ENCODE data around the gene RPL36AL. TPM values are rescaled to one million over a fixed set of nuclear protein-coding genes. Genes with fewer than 3 reads are reported as not detected.
A peak's percentile ranks its signal among the peaks of the same experiment; 100 is the strongest.

Gene RPL36AL
- total and polyA plus RNA-seq, 2 donors (not counting 1 experiment from before 2014, with no cell fraction given): 169 to 171 TPM

DNA sequence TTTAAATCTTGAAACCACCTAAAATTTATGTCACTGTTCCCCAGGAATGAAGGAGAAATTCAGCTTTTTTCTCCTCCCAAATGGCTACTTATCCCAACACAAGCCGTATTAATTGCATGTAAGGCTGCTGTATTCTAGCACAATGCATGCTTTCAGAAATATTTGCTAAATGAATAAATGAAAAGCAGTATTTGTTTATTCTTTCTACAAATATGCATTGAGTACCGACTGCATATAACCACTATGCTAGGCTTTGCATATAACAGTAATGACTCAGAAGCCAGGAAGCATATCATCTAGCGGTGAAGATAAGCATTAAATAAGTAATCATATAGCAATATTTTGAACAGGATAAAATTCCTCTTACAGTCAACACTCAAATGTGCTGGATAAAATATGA lies 27.4 kb downstream of the RPL36AL start:
- peaks cover 43% of the 10 kb centered on the region for H3K4me1 Mint-ChIP-seq
- Histone ChIP-seq H4K20me1 (ENCODE audit: control insufficient read depth, insufficient read depth, low read length, poor library complexity, severe bottlenecking) (no peaks in the 10 kb centered on the region), H3K4me3 (ENCODE audit: control extremely low read depth in 1 of 5, extremely low read depth in 1 of 5, insufficient read depth in 1 of 5, low read depth in 2 of 5, low read length in 4 of 5) (no peak overlapping the region), H3K27ac (ENCODE audit: low read length in 2 of 2) (no peak overlapping the region), H3K36me3 (replicated peaks in 1 of 2; ENCODE audit: control extremely low read depth in 1 of 2, control insufficient read depth in 1 of 2, extremely low read depth in 1 of 2, insufficient read depth in 2 of 2, low read length in 1 of 2) (no peaks in the 10 kb centered on the region), H3K4me1 (ENCODE audit: control insufficient read depth in 2 of 2, insufficient read depth in 2 of 2, low read length in 2 of 2) (peaks cover 32 to 40% of the 10 kb centered on the region in 2 donors), H3K4me2 (replicated peaks; ENCODE audit: low read depth, low read length, poor library complexity, severe bottlenecking) (no peak overlapping the region), H3K9me3 (ENCODE audit: control extremely low read depth in 1 of 3, control insufficient read depth in 2 of 3, insufficient read depth in 1 of 3, low read length in 2 of 3) (no peaks in the 10 kb centered on the region), H3K79me2 (ENCODE audit: control insufficient read depth, insufficient read depth, low read length) (peaks cover 8% of the 10 kb centered on the region), H3K9ac (ENCODE audit: low read length) (no peak overlapping the region), H3K27me3 (replicated peaks in 1 of 4; ENCODE audit: control extremely low read depth in 1 of 4, control insufficient read depth in 3 of 4, insufficient read depth in 4 of 4, low read length in 3 of 4) (no peaks in the 10 kb centered on the region), H2AFZ (ENCODE audit: insufficient read depth, low read depth, low read length, poor library complexity, severe bottlenecking) (no peak overlapping the region)
- TF ChIP-seq, protein P1, sequence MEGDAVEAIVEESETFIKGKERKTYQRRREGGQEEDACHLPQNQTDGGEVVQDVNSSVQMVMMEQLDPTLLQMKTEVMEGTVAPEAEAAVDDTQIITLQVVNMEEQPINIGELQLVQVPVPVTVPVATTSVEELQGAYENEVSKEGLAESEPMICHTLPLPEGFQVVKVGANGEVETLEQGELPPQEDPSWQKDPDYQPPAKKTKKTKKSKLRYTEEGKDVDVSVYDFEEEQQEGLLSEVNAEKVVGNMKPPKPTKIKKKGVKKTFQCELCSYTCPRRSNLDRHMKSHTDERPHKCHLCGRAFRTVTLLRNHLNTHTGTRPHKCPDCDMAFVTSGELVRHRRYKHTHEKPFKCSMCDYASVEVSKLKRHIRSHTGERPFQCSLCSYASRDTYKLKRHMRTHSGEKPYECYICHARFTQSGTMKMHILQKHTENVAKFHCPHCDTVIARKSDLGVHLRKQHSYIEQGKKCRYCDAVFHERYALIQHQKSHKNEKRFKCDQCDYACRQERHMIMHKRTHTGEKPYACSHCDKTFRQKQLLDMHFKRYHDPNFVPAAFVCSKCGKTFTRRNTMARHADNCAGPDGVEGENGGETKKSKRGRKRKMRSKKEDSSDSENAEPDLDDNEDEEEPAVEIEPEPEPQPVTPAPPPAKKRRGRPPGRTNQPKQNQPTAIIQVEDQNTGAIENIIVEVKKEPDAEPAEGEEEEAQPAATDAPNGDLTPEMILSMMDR (IDR thresholded peaks at IDR 0.05): no peak
- no peak for TF ChIP-seq EZH2 (IDR thresholded peaks at IDR 0.05; ENCODE audit: borderline replicate concordance, insufficient read depth, low read depth, low read length, poor library complexity, severe bottlenecking)
- DNase-seq (no peak), ATAC-seq (ENCODE audit: low read depth) (no peak)
- H3K4me3 Mint-ChIP-seq: peak overlapping the region; percentile 2
- peak overlapping the region; percentile 46 for H3K27ac Mint-ChIP-seq
- no peaks in the 10 kb centered on the region for H3K9me3 Mint-ChIP-seq (ENCODE audit: insufficient read depth)
- no peaks in the 10 kb centered on the region for H3K27me3 Mint-ChIP-seq
- ChIA-PET POLR2A (interaction anchor here (0.7 to 0.9 kb wide), 2 partner anchors 27 to 42 kb away, joined by 3 to 11 read pairs; partner anchors contain the start of genes DNAAF2, MGAT2 and RPL36AL), CTCF (interaction anchor here (6.8 kb wide), 1 partner anchor 6 kb away, joined by 92 read pairs; the partner anchor contains the start of gene RPS29)
- WGBS (ENCODE audit: insufficient coverage): no CpG with 5 or more reads among the region's 3 CpGs
- intact Hi-C loops (cut with micrococcal nuclease): no loop called here

DNA sequence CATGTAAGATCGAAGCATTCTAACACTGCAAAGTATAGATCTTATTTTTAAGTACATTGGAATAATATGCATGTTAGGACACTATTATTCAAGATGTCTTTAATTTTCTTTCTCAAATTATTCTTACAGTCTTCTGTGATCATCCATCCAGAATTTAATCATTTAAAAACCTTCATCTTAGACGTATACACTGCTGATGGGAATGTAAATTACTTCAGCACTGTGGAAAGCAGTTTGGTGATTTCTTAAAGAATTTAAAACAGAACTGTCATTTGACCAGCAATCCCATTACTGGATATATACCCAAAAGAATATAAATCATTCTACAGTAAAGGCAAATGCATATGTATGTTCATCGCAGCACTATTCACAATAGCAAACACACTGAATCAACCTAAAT lies 31.0 kb downstream of the RPL36AL start:
- H3K79me2 ChIP-seq (ENCODE audit: control insufficient read depth, insufficient read depth, low read length): peaks cover 19% of the 10 kb centered on the region
- CTCF ChIA-PET: interaction anchor here (5.4 kb wide), 1 partner anchor 7 kb away, joined by 92 read pairs; the partner anchor contains the start of gene LRR1
- H2AFZ ChIP-seq (ENCODE audit: insufficient read depth, low read depth, low read length, poor library complexity, severe bottlenecking): no peak overlapping the region
- H3K27ac Mint-ChIP-seq: no peak overlapping the region
- H3K36me3 ChIP-seq (replicated peaks in 1 of 2; ENCODE audit: control extremely low read depth in 1 of 2, control insufficient read depth in 1 of 2, extremely low read depth in 1 of 2, insufficient read depth in 2 of 2, low read length in 1 of 2): peaks cover 0 to 4% of the 10 kb centered on the region in 2 experiments
- no peaks in the 10 kb centered on the region for H3K9me3 Mint-ChIP-seq (ENCODE audit: insufficient read depth)
- H3K9me3 ChIP-seq (ENCODE audit: control extremely low read depth in 1 of 3, control insufficient read depth in 2 of 3, insufficient read depth in 1 of 3, low read length in 2 of 3): no peaks in the 10 kb centered on the region
- H4K20me1 ChIP-seq (ENCODE audit: control insufficient read depth, insufficient read depth, low read length, poor library complexity, severe bottlenecking): peaks cover 16% of the 10 kb centered on the region
- H3K4me1 Mint-ChIP-seq: peaks cover 28% of the 10 kb centered on the region
- POLR2A ChIA-PET: no interaction called here
- DNase-seq (no peak), ATAC-seq (ENCODE audit: low read depth) (no peak)
- H3K9ac ChIP-seq (ENCODE audit: low read length): no peak overlapping the region
- H3K4me3 ChIP-seq (ENCODE audit: control extremely low read depth in 1 of 5, extremely low read depth in 1 of 5, insufficient read depth in 1 of 5, low read depth in 2 of 5, low read length in 4 of 5): no peak overlapping the region
- intact Hi-C loops (cut with micrococcal nuclease): loop anchor here (5.0 to 10.0 kb wide), 2 partner anchors 127 to 945 kb away; partner anchors contain the start of gene MAP4K5
- H3K4me3 Mint-ChIP-seq: no peak overlapping the region
- WGBS (ENCODE audit: insufficient coverage): no CpG with 5 or more reads among the region's 3 CpGs
- H3K27me3 Mint-ChIP-seq: no peaks in the 10 kb centered on the region
- peaks cover 17 to 18% of the 10 kb centered on the region in 2 donors for H3K4me1 ChIP-seq (ENCODE audit: control insufficient read depth in 2 of 2, insufficient read depth in 2 of 2, low read length in 2 of 2)
- no peak for TF ChIP-seq EZH2 (IDR thresholded peaks at IDR 0.05; ENCODE audit: borderline replicate concordance, insufficient read depth, low read depth, low read length, poor library complexity, severe bottlenecking)
- TF ChIP-seq, protein P1 (IDR thresholded peaks at IDR 0.05): no peak
- no peak overlapping the region for H3K27ac ChIP-seq (ENCODE audit: low read length in 2 of 2)
- no peaks in the 10 kb centered on the region for H3K27me3 ChIP-seq (replicated peaks in 1 of 4; ENCODE audit: control extremely low read depth in 1 of 4, control insufficient read depth in 3 of 4, insufficient read depth in 4 of 4, low read length in 3 of 4)
- no peak overlapping the region for H3K4me2 ChIP-seq (replicated peaks; ENCODE audit: low read depth, low read length, poor library complexity, severe bottlenecking)
